UCSD-AML1 (cell line): Measurements from ENCODE around the gene SMIM38.
"Not testable (repeated sequence)": the region's sequence is repeated elsewhere in the genome, so short reads cannot be mapped to it uniquely, and the experiment has no call there.

Experiments
- DNase-seq: peaks from one replicate; lab custom pipeline; 2025; ENCODE audit not compliant: unreplicated experiment; lab: John Stamatoyannopoulos, UW

Gene SMIM38

DNA sequence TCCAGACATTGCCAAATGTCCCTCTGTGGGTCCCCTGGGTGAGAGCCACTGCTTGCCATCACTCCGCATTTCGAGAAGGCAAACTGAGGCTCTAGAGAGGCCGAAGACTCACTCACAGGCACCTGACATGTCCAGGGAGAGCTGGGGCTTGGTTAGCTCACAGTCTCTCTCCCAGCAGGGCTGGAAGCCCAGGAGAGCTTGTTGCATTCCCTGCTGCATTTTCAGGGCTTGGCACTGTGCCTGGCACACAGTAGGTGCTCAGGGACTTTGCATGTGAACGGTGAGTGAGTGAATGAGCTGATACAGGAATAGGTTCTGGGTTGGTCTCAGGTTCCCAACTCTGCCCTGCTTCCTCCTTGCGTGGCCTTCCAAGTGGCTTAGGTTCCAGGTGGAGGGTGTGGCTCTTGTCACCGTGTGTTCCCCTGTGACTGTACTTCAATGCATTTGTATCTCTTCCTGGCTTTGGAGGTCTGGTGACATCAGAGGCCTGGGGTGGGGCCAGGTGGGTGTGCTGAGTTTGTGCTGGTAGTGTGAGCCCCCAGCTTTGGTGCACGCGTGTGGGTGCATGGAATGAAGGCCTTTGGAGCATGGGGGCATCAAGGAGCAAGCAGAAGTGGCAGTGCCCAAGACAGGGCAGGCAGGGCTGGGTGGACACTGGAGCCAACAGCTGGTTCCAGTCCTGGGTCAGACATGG lies 18.4 kb upstream of the SMIM38 start:
- no peak for DNase-seq

DNA sequence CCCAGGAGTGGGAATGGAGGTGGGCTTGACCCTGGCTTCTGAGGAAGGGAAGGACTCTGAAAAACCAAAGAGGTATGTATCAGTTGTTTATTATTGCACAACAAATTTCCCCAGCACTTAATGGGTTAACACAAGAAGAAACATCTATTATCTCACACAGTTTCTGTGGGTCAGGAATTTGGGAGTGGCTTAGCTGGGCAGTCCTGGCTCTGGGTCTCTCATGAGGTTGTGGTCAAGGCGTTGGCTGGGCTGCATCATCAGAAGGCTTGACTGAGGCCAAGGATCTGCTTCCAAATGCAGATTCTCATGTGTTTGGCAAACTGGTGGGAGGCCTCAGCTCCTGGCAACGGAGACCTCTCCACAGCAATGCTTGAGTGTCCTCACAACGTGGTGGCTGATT lies 17.5 kb upstream of the SMIM38 start:
- no peak for DNase-seq

DNA sequence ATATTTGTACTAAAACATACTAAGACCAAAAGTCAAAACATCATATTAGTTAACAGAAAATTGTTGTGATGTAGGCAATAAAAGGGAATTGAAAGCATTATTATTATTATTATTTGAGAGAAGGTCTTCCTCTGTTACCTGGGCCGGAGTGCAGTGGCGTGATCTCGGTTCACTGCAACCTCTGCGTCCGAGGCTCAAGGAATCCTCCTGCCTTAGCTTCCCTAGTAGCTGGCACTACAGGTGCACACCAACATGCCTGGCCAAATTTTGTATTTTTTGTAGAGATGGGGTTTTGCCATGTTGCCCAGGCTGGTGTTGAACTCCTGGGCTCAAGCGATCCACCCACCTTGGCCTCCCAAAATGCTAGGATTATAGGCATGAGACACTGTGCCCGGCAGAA lies 15.6 kb upstream of the SMIM38 start:
- not testable (repeated sequence) for DNase-seq

DNA sequence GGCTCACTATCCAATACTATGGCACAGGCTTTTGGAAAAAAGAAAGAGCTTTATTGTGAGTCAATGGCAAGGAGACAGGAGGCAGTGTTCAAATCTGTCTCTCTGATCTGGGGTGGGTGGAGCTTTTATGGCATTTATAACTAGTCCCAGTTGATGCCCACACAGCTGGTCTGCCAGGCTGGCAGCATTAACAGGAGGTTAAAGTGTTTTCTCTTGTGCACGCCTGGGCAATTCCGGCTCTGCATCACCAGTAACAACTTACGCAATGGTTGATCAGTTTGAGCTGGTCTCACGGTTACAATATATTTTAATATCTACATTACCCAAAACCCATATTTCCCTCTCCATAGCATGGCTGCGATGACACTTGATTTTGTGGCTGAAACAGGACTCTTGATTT lies 15.1 kb upstream of the SMIM38 start:
- no peak for DNase-seq

DNA sequence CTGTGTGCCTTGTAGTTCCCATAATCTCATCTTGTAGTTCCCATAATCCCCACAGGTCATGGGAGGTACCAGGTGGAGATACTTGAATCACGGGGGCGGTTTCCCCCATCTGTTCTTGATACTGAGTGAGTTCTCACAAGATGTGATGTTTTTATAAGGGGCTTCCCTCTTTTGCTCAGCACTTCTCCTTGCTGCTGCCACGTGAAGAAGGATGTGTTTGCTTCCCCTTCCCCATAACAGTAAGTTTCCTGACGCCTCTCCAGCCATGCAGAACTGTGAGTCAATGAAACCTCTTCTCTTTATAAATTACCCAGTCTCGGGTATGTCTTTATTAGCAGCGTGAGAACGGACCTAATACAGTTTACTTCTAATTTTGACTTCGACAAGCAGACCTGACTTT lies 14.0 kb upstream of the SMIM38 start:
- DNase-seq = no peak

DNA sequence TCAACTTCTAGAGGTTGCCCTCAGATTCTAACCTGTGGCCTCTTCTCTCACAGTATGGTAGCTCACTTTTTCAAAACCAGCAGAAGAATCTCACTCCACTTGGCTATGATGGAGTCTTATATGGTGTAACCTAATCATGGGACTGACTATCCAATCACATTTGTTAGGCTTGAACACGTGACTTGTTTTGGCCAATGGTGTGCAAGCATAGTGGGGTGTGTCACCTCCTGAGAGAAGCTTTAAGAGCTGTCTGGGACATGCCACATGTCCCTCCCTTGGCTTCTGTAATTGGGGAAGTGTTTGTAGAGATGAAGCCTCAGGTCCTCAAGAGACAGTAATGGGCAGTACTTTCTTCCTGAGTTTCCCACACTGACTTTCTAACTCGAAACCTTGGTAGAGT lies 12.8 kb upstream of the SMIM38 start:
- DNase-seq = no peak

DNA sequence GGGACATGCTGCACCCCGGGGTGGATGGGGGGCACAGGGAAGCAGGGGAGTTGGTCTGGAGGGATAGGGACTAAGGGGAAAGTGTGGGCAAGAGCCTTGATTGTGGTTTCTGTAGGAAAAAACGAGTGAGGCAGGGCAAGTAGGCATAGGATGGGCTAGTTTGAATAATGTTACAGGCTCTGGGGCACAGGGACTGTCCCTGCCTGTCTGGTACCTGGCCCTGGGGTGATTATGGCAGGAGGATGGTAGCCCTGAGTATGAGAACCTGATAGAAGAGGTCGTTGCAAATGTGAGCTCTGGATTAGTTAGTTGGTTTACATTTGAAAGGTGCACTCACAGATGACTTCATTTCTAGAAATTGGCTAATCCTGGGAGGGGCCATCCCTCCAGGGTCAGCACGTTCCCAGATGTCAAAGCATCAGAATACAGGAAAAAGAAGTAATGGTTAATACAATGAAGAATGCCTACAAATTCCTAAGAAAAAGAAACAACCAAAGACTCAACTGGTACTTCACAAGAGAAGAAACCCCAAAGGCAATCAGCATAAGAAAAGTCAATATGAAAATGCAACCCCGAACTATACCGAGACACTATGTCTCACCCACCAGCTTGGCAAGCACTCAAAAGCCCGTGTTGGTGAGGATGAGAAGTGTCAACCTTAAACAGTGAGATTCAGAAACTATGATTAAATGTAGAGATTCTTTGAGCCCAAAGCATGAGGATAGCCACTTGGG lies 11.3 kb upstream of the SMIM38 start:
- no peak for DNase-seq

DNA sequence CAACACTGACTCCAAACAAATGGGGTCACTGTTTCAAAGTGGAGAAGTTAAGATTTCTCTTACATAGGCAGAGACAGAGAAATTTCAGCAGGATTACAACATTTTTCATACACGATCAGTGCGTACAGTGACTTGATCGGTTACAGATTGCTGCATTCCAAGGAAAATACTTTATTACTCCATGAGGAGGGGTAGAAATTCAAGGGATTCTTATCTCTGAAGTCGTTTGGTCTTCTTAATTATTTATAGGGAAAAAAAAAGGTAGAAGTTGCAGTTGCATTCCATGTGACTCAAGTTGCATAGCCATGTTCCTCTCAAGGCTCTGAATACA lies 10.7 kb upstream of the SMIM38 start:
- DNase-seq = no peak

DNA sequence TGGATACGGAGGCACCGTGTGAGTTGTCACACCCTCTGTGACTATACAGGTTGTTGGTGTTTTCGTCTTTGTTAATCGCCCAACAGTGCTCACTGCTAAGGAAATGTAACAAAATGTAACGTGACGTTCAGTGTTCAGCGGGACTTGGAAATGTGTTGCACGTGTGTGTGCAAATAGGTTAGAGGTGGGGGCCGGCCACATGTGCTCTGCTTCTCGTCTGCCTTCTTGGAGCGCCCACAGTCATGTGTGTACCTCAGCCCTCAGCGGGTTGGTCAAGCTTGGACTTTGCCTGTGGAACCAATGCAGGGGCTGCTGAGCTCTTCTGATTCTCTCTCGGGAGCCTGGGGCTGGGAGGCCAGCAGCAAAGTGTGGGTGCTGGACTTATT lies 7.4 kb upstream of the SMIM38 start:
- DNase-seq = no peak

DNA sequence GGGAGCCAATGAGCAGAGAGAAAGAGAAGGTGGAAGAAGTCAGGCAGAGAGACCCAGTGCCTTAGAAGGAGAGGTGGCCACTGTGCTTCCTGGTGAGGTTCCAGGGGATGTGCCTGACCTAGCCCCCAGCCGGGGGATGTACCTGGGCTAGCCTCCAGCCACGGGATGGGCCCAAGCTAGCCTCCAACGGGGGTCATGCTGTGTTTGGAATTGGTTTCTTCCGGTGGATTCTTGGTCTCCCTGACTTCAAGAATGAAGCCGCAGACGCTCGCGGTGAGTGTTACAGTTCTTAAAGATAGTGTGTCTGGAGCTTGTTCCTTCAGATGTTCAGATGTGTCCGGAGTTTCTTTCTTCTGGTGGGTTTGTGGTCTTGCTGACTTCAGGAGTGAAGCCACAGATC lies 6.9 kb upstream of the SMIM38 start:
- DNase-seq = no peak

DNA sequence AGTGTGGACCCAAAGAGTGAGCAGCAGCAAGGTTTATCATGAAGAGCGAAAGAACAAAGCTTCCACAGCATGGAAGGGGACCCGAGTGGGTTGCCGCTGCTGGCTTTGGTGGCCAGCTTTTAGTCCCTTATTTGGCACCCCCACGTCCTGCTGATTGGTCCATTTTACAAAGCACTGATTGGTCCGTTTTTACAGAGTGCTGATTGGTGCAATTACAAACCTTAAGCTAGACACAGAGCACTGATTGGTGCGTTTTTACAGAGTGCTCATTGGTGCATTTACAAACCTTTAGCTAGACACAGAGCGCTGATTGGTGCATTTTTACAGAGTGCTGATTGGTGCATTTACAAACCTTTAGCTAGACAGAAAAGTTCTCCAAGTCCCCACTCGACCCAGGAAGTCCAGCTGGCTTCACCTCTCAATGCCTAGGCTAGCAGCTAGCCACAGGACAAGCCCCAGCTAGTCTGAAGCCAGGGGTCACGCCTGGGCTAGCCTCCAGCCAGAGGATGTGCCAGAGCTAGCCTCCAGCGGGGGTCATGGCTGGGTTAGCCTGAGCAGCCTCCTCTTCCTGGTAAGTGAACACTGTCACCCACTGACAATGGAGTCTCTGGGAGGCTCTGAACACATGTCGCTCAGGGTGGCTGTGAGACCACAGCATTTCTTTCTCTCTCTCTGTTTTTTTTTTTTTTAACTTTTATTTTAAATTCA lies 6.2 kb upstream of the SMIM38 start:
- not testable (repeated sequence) for DNase-seq

DNA sequence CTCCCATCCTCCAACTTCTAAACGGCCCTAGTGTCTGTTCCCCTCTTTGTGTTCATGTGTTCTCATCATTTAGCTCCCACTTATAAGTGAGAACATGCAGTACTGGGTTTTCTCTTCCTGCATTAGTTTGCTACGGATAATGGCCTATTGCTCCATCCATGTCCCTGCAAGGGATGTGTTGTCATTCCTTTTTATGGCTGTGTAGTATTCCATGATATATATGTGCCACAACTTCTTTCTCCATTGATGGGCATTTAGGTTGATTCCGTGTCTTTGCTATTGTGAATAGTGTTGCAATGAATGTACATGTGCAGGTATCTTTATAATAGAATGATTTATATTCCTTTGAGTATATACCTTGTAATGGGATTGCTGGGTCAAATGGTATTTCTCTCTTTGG lies 5.6 kb upstream of the SMIM38 start:
- no peak for DNase-seq

DNA sequence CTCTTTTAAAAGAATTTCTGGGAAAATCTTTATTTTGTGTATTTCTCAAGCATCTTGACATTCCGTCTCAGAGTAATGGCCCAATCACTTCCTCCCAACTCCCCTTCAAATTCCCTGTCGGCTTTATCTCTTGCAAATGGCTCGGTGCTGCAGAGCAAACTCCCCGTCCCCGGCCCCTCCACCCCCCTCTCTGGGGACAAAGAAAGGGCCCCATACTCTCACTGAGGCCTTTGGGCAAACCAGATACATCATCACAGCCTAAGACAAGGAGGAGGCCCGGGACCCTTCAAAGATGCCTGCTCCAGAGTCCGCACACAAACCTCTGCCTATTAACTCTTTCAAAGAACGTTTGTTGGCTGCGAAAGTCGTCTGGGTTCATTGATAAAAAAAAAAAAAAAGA lies 3.9 kb upstream of the SMIM38 start:
- no peak for DNase-seq

DNA sequence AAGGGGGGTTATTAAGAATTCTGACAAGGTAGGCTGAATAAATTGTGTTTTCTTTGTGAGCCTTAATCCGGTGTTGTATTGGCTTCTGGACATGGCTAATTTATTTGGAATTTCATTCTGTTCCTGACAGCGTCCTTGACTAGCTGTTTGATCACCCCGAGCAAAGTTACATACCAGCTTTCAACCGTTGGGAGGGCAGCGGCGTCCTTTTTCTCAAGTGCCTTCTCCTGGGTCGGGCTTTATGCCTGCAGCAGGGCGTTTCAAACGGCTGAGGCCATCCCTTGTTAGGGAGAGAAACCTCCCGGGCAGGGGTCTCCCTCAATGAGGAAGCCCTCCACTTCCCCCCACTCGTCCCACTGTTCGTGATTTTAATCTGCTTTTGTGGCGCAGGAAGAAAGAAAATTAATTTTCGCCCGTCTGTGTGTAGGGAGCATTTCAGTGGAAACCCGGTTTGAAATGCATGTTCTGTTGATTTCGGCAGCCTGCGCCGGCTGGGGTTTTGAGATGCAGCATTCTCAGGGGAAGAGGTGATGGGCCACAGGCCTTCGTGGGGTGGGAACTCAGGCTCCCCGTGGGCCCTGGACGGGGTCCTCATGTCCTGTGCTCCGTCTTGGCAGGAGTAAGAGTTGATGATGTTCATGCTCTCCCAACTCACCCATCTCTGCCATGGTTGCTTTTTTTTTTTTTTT lies 2.9 kb upstream of the SMIM38 start:
- no peak for DNase-seq

DNA sequence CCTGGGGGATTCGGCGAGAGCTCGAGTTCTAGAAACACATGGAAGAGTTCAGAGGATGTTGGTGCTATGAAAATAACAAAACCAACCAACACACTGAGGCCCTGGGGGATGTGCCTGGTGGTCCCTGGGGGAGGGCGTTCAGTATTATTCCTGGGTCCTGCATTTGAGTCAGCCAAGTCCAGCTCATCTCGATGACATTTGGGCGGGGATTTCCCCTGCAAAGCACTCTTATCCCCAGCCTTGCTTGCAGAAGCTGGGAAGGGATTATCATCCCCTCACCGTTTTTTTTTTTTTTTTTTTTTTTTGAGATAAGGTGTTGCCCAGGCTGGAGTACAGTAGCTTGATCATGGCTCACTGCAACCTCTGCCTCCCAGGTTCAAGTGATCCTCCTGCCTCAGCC lies 2.1 kb upstream of the SMIM38 start:
- no peak for DNase-seq

DNA sequence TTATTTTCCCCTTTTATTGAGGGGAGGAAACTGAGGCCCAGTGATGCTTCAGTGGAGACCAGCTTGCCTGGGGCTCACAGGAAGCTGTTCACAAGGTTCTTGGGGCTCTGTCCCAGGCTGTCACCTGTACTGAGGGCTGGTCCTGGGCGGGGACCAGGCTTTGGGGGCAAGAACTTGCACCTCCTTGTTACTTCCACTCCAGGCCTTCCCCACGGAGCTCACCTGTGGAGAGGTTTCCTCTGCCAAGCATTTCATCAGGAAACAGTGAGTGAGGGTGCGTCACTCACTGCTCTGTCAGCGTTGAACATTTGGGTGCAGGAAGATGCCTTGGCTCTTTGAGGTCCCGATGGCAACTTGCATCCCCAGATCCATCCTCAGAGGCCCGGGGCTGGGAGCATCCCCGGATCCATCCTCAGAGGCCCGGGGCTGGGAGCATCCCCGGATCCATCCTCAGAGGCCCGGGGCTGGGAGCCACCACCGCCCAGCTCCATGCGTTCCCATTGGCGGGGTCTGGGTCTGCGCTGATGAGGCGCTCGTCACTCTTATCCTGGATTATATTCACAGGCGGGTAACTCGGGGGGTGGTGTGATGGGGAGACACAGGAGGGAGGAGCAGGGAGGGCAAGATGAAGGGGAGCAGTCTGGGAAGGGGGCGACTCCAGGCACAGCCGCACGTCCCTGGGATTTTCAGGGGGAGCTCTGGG lies 1.4 kb upstream of the SMIM38 start:
- DNase-seq = no peak

DNA sequence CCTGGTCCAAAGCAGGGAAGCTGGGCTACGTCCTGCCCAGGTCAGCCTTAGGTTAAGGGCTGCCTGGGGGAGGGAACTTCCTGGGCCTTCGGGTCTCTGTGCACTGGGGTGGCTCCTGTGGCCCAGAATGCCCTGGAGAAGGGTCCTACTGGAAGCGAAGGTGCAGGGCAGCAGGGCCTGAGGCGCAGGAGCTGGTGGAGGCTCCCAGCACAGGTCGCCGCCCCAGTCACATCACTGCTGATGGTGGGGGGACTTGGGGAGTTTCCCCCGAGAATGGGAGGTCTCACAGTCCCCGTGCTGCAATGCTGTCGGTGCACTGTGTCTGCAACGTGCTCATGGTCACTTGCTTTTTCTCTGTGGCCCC lies 815 bp upstream of the SMIM38 start:
- DNase-seq = no peak

DNA sequence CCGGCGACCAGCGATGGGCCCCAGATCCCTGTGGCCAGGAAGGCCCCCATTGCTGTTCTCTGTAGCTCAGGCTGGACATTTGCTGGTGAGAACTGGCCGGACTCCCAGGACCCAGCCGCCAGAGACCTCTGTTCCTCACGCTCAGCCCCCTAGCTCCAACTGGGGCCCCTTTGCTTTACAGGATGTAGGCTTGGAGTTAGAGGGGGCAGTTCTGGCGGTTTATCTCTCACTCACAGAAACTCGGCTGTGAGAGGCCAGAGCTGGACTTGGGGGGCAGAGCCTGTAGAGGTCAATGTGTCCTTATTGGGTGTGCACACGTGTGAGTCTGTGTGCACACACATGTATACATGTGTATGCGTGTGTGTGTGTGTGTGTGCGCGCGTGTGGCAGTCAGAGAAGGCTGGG lies 502 bp downstream of the SMIM38 start:
- no peak for DNase-seq

DNA sequence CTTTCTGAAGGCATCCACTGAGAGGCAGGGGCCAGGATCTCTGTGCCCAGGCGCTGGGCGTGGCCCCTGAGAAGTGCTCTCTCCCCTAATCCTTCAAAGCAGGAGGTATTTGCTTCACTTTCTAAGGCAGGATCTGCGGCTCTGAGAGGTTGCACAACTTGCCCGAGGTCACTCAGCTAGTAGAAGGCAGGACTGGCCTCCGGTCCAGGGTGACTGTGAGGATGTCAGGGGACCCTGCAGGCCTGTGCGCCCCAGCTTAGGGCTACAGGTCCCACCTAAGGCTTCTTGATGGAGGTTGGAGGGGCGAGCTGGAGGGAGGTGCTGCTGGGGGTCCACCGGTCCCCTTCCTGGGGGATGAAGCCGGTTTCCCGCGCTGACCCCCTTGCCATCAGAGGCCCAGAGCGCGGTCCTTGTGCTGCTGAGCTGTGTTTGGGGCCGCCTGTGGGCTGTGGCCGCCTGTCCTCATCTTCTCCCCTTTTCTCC lies 979 bp downstream of the SMIM38 start:
- DNase-seq = no peak

DNA sequence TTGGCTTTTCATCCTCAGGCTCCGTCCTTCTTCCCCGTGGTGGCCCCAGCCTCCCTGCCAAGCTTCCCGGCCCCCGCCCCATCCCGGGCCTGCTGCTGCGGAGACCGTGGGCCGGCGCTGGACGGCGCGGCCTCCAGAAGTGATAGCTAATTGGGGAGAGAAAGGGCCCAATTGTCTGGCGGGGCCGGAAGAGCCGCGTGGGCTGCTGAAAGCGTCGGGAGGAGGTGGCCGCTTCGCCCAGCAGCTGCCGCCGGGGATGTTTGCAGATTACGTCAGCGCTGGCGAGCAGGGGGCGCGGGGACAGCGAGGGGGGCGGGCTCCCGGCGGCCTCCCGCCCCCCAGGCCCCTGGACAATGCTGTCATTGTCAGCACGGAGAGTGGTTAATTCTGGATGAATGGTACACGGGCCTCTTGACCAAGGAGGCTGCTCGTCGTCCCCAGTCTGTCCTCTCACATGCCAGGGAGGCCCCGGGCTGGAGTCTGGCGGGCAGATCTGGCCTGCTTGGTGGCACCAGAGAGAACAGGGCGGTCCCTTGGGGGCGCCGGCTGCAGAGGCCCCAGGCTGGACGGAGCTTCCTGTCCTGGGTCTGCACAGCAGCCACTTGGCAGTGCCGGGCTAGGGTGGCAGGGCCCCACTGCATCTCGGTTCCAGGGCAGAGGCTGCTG lies 1.6 kb downstream of the SMIM38 start:
- no peak for DNase-seq

DNA sequence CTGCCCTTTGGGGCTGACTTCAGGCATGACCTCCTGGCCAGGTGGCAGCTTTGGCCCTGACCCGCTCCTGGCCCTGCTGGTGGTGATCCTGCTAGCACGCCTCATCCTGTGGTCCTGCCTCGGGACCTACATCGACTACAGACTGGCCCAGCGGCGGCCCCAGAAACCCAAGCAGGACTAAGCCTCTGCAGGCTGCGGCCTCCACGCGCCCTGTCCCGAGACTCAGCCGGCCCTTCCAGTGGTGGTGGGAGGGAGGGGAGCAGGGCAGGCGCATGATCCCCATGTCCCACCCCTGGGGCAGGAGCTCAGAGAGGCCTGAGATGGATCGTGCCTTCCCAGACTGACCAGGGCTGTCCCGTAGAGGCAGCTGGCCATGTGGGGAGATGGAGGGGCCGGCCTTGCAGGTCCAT lies 2.1 kb downstream of the SMIM38 start:
- DNase-seq = no peak
